Measurements from ENCODE around the gene ITGA8.

Gene ITGA8

DNA sequence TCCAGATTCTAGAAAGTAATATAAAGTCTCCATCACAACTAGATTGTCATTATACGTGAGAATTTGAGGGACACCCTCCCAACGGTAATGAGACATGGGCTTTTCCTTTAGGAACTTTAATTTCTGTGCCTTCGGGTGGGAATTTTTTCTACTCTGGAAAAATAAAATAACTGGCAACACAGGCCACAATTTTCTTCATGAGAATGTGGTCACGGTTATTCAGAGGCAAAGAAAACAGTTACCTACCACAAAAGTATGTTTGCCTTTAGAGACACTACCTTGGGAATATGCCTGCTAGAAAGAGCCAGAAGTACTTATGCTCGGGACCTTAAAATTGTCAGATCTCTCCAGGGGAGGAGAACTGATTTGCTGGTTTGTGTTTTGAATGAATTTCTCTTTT lies 99.4 kb downstream of the ITGA8 start:
- H3K27me3 ChIP-seq = peaks cover 18% of the 10 kb centered on the region
- H3K9me3 ChIP-seq = no peaks in the 10 kb centered on the region
- H3K27ac ChIP-seq = no peak overlapping the region
- H3K4me1 ChIP-seq (ENCODE audit: control insufficient read depth in 1 of 2, insufficient read depth in 1 of 2, low read depth in 1 of 2, low read length in 1 of 2) = no peaks in the 10 kb centered on the region
- no peaks in the 10 kb centered on the region for H3K36me3 ChIP-seq
- H3K4me3 ChIP-seq (ENCODE audit: low read depth in 1 of 2, low read length in 1 of 2) = no peak overlapping the region
- TF ChIP-seq, protein P1, sequence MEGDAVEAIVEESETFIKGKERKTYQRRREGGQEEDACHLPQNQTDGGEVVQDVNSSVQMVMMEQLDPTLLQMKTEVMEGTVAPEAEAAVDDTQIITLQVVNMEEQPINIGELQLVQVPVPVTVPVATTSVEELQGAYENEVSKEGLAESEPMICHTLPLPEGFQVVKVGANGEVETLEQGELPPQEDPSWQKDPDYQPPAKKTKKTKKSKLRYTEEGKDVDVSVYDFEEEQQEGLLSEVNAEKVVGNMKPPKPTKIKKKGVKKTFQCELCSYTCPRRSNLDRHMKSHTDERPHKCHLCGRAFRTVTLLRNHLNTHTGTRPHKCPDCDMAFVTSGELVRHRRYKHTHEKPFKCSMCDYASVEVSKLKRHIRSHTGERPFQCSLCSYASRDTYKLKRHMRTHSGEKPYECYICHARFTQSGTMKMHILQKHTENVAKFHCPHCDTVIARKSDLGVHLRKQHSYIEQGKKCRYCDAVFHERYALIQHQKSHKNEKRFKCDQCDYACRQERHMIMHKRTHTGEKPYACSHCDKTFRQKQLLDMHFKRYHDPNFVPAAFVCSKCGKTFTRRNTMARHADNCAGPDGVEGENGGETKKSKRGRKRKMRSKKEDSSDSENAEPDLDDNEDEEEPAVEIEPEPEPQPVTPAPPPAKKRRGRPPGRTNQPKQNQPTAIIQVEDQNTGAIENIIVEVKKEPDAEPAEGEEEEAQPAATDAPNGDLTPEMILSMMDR (IDR thresholded peaks at IDR 0.05) = no peak

DNA sequence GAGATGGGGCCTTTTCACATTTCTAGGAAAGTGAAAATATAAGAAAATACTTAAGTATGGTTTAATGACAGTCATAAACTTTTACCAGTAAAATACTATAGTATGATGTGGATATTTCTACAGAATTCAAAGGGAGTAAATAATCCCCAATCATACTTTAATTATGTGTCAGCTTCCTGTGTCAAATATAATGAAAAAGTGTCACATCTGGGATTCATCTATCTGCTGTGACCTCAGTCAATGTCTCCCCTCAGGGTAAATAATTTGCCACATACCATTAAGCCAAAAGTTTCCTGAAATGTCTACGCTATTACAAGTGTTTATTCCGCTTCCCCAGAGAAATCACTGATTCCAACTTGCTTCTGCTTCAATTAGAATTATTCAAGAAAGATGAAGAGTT lies 110.5 kb downstream of the ITGA8 start:
- no peaks in the 10 kb centered on the region for H3K9me3 ChIP-seq
- H3K27me3 ChIP-seq = peaks cover 28% of the 10 kb centered on the region
- H3K4me3 ChIP-seq (ENCODE audit: low read depth in 1 of 2, low read length in 1 of 2) = no peak overlapping the region
- H3K4me1 ChIP-seq (ENCODE audit: control insufficient read depth in 1 of 2, insufficient read depth in 1 of 2, low read depth in 1 of 2, low read length in 1 of 2) = no peaks in the 10 kb centered on the region
- no peak overlapping the region for H3K27ac ChIP-seq
- no peaks in the 10 kb centered on the region for H3K36me3 ChIP-seq
- TF ChIP-seq, protein P1 (IDR thresholded peaks at IDR 0.05) = no peak

DNA sequence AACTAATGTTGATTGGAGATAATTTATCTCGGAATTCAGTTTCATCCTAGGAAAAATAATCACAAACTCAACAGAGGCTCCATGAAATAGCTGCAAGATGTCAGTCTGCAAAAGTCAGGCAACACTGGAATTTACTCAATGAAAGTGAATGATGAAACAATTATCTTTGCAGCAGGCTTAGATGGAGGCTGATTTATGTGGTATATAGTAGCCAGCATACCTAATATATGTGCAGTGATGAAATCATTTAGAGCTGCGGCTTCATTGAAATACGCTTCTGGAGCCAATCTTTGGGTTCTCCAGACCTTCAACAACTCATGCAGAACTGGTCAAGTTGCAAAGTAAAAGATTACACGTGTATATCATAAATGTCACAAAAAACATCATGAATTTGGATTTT lies 113.3 kb downstream of the ITGA8 start:
- no peak overlapping the region for H3K27ac ChIP-seq
- H3K4me1 ChIP-seq (ENCODE audit: control insufficient read depth in 1 of 2, insufficient read depth in 1 of 2, low read depth in 1 of 2, low read length in 1 of 2) = no peaks in the 10 kb centered on the region
- H3K36me3 ChIP-seq = no peaks in the 10 kb centered on the region
- TF ChIP-seq, protein P1 (IDR thresholded peaks at IDR 0.05) = no peak
- no peaks in the 10 kb centered on the region for H3K9me3 ChIP-seq
- peaks cover 41% of the 10 kb centered on the region for H3K27me3 ChIP-seq
- no peak overlapping the region for H3K4me3 ChIP-seq (ENCODE audit: low read depth in 1 of 2, low read length in 1 of 2)

DNA sequence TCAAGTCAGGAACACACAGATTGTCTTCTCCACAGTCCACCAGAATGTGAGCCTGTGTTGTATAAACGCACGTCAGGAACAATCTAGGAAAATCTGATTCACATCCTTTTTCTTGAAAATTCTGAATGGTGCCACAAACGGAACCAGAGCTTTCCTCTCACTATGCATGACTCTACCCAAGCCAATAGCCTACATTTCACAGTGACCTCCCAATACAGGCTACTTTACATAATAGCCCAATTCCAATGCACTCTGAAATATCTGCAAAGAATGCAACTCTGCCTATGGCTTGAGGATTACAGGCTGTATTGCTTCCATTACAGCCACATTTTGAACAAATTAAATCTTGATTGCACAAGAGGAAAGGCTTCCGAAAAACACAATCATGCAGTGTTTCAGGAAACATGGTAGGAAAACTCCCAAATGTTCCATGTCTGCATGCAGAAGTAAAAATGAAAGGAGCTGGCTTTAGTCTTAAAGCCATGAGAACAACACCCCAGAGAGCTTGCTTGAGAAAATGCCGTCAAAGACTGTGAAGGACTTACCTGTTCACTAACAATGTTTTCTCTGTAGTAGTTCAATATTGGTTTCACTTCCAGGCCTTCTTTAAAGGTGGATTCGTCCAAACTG lies 113.9 kb downstream of the ITGA8 start:
- peaks cover 41% of the 10 kb centered on the region for H3K27me3 ChIP-seq
- TF ChIP-seq, protein P1 (IDR thresholded peaks at IDR 0.05) = no peak
- H3K27ac ChIP-seq = no peak overlapping the region
- no peaks in the 10 kb centered on the region for H3K4me1 ChIP-seq (ENCODE audit: control insufficient read depth in 1 of 2, insufficient read depth in 1 of 2, low read depth in 1 of 2, low read length in 1 of 2)
- no peaks in the 10 kb centered on the region for H3K36me3 ChIP-seq
- no peak overlapping the region for H3K4me3 ChIP-seq (ENCODE audit: low read depth in 1 of 2, low read length in 1 of 2)
- no peaks in the 10 kb centered on the region for H3K9me3 ChIP-seq

DNA sequence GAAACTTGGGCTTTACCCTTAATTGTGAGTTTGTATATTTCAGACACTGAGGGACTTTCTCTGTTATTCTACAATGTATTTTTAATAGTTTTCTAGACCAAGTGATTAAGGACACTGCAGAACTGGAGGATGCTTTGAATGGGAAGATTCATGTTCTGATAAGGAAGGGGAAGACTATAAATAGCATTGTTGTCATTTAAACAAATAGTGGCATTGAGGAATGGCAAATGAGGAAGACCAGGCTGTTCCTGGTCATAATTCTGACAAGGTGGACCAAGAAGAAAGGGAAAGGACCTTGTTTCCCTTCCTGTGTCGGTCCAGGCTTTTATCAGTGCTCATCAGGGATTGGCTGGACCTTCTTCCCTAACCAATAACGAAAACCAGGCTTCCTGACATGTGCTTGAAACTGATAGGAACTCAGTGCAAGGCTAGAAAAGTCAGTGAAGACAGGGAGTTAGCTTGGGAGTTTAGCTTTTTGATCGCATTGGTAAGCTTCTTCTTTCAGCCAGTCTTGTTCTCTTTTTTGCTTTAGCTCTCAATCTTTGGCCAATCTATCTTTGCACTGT lies 116.2 kb downstream of the ITGA8 start:
- peaks cover 35% of the 10 kb centered on the region for H3K27me3 ChIP-seq
- TF ChIP-seq, protein P1 (IDR thresholded peaks at IDR 0.05) = no peak
- H3K4me3 ChIP-seq (ENCODE audit: low read depth in 1 of 2, low read length in 1 of 2) = no peak overlapping the region
- H3K4me1 ChIP-seq (ENCODE audit: control insufficient read depth in 1 of 2, insufficient read depth in 1 of 2, low read depth in 1 of 2, low read length in 1 of 2) = no peaks in the 10 kb centered on the region
- H3K9me3 ChIP-seq = no peaks in the 10 kb centered on the region
- H3K36me3 ChIP-seq = no peaks in the 10 kb centered on the region
- no peak overlapping the region for H3K27ac ChIP-seq

All from neutrophil (primary cell).